Endothelial cell of umbilical vein (primary cell): ENCODE results near the gene SRGN. TPM values are rescaled to one million over a fixed set of nuclear protein-coding genes. Genes with fewer than 3 reads are reported as not detected.

ENCODE experiments used
- BruUV-seq: library from RNA; stranded (reverse); fragments of 400-500 nt; replicated peaks from 2 replicates; lab custom pipeline; 2021; lab: Mats Ljungman, UMichigan
- CTCF ChIA-PET: fragments of 300-600, 350-600 bp; sonication (Branson Sonifier 250); formaldehyde crosslinking; loops from one replicate; lab custom pipeline; 2021; ENCODE audit warnings: antibody characterized with exemption, inconsistent platforms; lab: Charles Lee
- POLR2A ChIA-PET: fragments of 300-600, 350-600 bp; sonication (Branson Sonifier 250); formaldehyde crosslinking; loops from one replicate; lab custom pipeline; 2021; ENCODE audit warnings: antibody characterized with exemption, inconsistent platforms; lab: Charles Lee
- DNase-seq: peaks from one replicate; pipeline ENCODE4 v3.0.0-alpha.2; 2011; ENCODE audit warnings: low read depth, low spot score
- FAIRE-seq: peaks from 2 replicates; lab custom pipeline; 2011; peaks lifted over from hg19 to GRCh38; lab: Jason Lieb, UNC
- H2AFZ ChIP-seq: 2 replicates; pipeline ENCODE4 v1.6.0; 2012; ENCODE audit warnings: low read depth, low read length, control low read depth, inconsistent platforms
- H3K27ac ChIP-seq: 2 replicates; pipeline ENCODE4 v1.5.1; 2011; ENCODE audit warnings: low read depth, mild to moderate bottlenecking, control low read depth, low read length, moderate library complexity; ENCODE audit not compliant: insufficient read depth
- H3K27me3 ChIP-seq, 2 experiments: 2 replicates each; pipeline versions ENCODE4 v1.6.0 to v1.6.1; 2011; ENCODE audit warnings: low read length in 2 of 2, mixed read lengths in 1 of 2; ENCODE audit not compliant: control insufficient read depth in 2 of 2, insufficient read depth in 2 of 2
- H3K36me3 ChIP-seq, 2 experiments: 2 replicates in 1 of 2; 3 replicates in 1 of 2; pipeline ENCODE4 v1.5.1; 2011; ENCODE audit warnings: low read length in 2 of 2, mild to moderate bottlenecking in 1 of 2, moderate library complexity in 1 of 2; ENCODE audit not compliant: control insufficient read depth in 2 of 2, insufficient read depth in 2 of 2; ENCODE audit errors: extremely low read depth in 1 of 2
- H3K4me1 ChIP-seq: 3 replicates; pipeline ENCODE4 v1.5.1; 2011; ENCODE audit warnings: mild to moderate bottlenecking, low read length; ENCODE audit not compliant: control insufficient read depth, insufficient read depth; ENCODE audit errors: extremely low read depth
- H3K4me2 ChIP-seq: 2 replicates; pipeline ENCODE4 v1.6.1; 2011; ENCODE audit warnings: low read length, control low read depth, mixed read lengths; ENCODE audit not compliant: insufficient read depth
- H3K4me3 ChIP-seq, 3 experiments: fragments of 200-600 bp in 1 of 3; sonication (generic), shearing (Covaris generic) in 1 of 3; replicated peaks in 1 of 3; 2 replicates each; pipeline ENCODE4 v1.5.1; 2011 to 2016; ENCODE audit warnings: control low read depth in 3 of 3, low read length in 3 of 3, mild to moderate bottlenecking in 2 of 3, inconsistent platforms in 1 of 3, low read depth in 1 of 3, moderate library complexity in 1 of 3; ENCODE audit not compliant: insufficient read depth in 1 of 3
- H3K79me2 ChIP-seq: 2 replicates; pipeline ENCODE4 v1.6.0; 2012; ENCODE audit warnings: low read length, inconsistent platforms; ENCODE audit not compliant: control insufficient read depth, insufficient read depth
- H3K9ac ChIP-seq: replicated peaks from 2 replicates; pipeline ENCODE3; 2011; ENCODE audit warnings: low read length, control low read depth; ENCODE audit not compliant: insufficient read depth; ENCODE audit errors: extremely low read depth
- H3K9me1 ChIP-seq: replicated peaks from 3 replicates; pipeline ENCODE4 v1.6.0; 2011; ENCODE audit warnings: mild to moderate bottlenecking, low read length; ENCODE audit not compliant: control insufficient read depth, insufficient read depth; ENCODE audit errors: extremely low read depth
- H3K9me3 ChIP-seq: replicated peaks from 2 replicates; pipeline ENCODE4 v1.5.1; 2012; ENCODE audit warnings: low read length, inconsistent platforms; ENCODE audit not compliant: control insufficient read depth, insufficient read depth
- H4K20me1 ChIP-seq: replicated peaks from 2 replicates; pipeline ENCODE3; 2011; ENCODE audit warnings: mild to moderate bottlenecking, low read length; ENCODE audit not compliant: control insufficient read depth, insufficient read depth; ENCODE audit errors: extremely low read depth
- CTCF ChIP-seq, 2 donors: IDR thresholded peaks; 1 replicate in 1 of 2; 2 replicates in 1 of 2; pipeline ENCODE4 v1.5.1; 2011; ENCODE audit warnings: low read length in 2 of 2, mild to moderate bottlenecking in 2 of 2, moderate library complexity in 2 of 2, control low read depth in 1 of 2, inconsistent platforms in 1 of 2, low read depth in 1 of 2; ENCODE audit not compliant: insufficient read depth in 1 of 2; ENCODE audit errors: extremely low read depth in 1 of 2
- EZH2 ChIP-seq: IDR thresholded peaks from 2 replicates; pipeline ENCODE4 v1.6.1; 2012; ENCODE audit warnings: borderline replicate concordance, low read depth, mild to moderate bottlenecking, moderate library complexity, low read length, inconsistent platforms; ENCODE audit not compliant: severe bottlenecking
- FOS ChIP-seq: IDR thresholded peaks from 2 replicates; pipeline ENCODE4 v1.6.1; 2011; ENCODE audit warnings: mild to moderate bottlenecking, low read length, moderate library complexity, borderline replicate concordance; ENCODE audit not compliant: insufficient read depth
- GATA2 ChIP-seq: IDR thresholded peaks from 2 replicates; pipeline ENCODE4 v1.7.0; 2011; ENCODE audit warnings: low read depth, mild to moderate bottlenecking, moderate library complexity, mixed read lengths, low read length; ENCODE audit not compliant: insufficient read length, insufficient read depth
- JUN ChIP-seq: IDR thresholded peaks from 2 replicates; pipeline ENCODE4 v1.6.1; 2011; ENCODE audit warnings: borderline replicate concordance, low read depth; ENCODE audit not compliant: insufficient read length, insufficient read depth
- MAX ChIP-seq: IDR thresholded peaks from 2 replicates; pipeline ENCODE4 v1.6.1; 2011; ENCODE audit not compliant: insufficient read depth, insufficient read length
- MYC ChIP-seq: IDR thresholded peaks from one replicate; pipeline ENCODE4 v1.6.1; 2011; ENCODE audit warnings: mild to moderate bottlenecking, low read depth, low read length
- POLR2A ChIP-seq: IDR thresholded peaks from 2 replicates; pipeline ENCODE4 v1.6.1; 2012; ENCODE audit warnings: low read depth, mild to moderate bottlenecking, control low read depth, low read length
- POLR2AphosphoS5 ChIP-seq: IDR thresholded peaks from 2 replicates; pipeline ENCODE4 v1.6.1; 2012; ENCODE audit warnings: low read depth, mild to moderate bottlenecking, control low read depth, low read length, moderate library complexity; ENCODE audit not compliant: insufficient read depth
- dilution Hi-C: fragments of 300-500 bp; cut with MboI; formaldehyde crosslinking; loops from one replicate; pipeline ENCODE4 v1.15.0; 2019; ENCODE audit warnings: low sequenced_read_pairs; ENCODE audit not compliant: extremely low pct_ligation_motif_present
- intact Hi-C: fragments of 100-400 bp; cut with micrococcal nuclease; formaldehyde crosslinking; loops from one replicate; pipeline ENCODE4 v1.10.0; 2022
- polyA plus RNA-seq, 4 experiments: library from polyadenylated mRNA; depleted of rRNA in 3 of 4; stranded (reverse) in 3 of 4; unstranded in 1 of 4; fragments of >200 nt; gene quantifications; 2 replicates each; pipeline versions ENCODE4 v1.2.1 to v1.2.3, GENCODE V29; 2011 to 2012; ENCODE audit warnings: missing spikeins in 1 of 4
- total RNA-seq: library from RNA; stranded (reverse); gene quantifications from 2 replicates; pipeline ENCODE4 v1.2.3, GENCODE V29; 2021

The SRGN gene
- total and polyA plus RNA-seq, 2 donors (not counting 3 experiments of a cell fraction or from before 2014, with no cell fraction given) = 384 to 450 TPM

GRCh38 chr10:69045441-69046300 lies 42.2 kb upstream of the SRGN start:
- Histone ChIP-seq H3K79me2 (no peaks in the 10 kb centered on the region), H3K9me1 (no peaks in the 10 kb centered on the region), H3K27me3 (no peaks in the 10 kb centered on the region), H4K20me1 (no peaks in the 10 kb centered on the region), H3K9me3 (no peaks in the 10 kb centered on the region), H2AFZ (no peak overlapping the region), H3K9ac (no peak overlapping the region), H3K36me3 (no peaks in the 10 kb centered on the region), H3K4me2 (no peak overlapping the region), H3K27ac (no peak overlapping the region), H3K4me3 (no peak overlapping the region), H3K4me1 (peaks cover 5% of the 10 kb centered on the region)
- dilution Hi-C loops = no loop called here
- FAIRE-seq (no peak), DNase-seq (no peak)
- intact Hi-C loops = no loop called here
- CTCF ChIA-PET = interaction anchor here (1.2 kb wide), 1 partner anchor 41 kb away, joined by 8 read pairs; no protein-coding TSS in a partner anchor
- POLR2A ChIA-PET = no interaction called here
- BruUV-seq = no TSS peak
- TF ChIP-seq POLR2AphosphoS5 = no peak
- no peak for TF ChIP-seq FOS
- TF ChIP-seq POLR2A = no peak
- TF ChIP-seq MYC = no peak
- TF ChIP-seq JUN = no peak
- TF ChIP-seq GATA2 = no peak
- no peak for TF ChIP-seq CTCF (IDR thresholded peaks at IDR 0.05; ENCODE audit: extremely low read depth in 1 of 2, insufficient read depth in 1 of 2, low read depth in 1 of 2, low read length in 2 of 2)
- TF ChIP-seq MAX = no peak
- TF ChIP-seq EZH2 = no peak
